ENCODE measurements around the gene BICD2. TPM values are rescaled to one million over a fixed set of nuclear protein-coding genes. Genes with fewer than 3 reads are reported as not detected.

The BICD2 gene
- total and polyA plus RNA-seq, 9 of the 15 experiments (the other 6 are each of a cell fraction or from before 2014, with no cell fraction given), result 3.6 to 23.4 (median 11.8) TPM

DNA sequence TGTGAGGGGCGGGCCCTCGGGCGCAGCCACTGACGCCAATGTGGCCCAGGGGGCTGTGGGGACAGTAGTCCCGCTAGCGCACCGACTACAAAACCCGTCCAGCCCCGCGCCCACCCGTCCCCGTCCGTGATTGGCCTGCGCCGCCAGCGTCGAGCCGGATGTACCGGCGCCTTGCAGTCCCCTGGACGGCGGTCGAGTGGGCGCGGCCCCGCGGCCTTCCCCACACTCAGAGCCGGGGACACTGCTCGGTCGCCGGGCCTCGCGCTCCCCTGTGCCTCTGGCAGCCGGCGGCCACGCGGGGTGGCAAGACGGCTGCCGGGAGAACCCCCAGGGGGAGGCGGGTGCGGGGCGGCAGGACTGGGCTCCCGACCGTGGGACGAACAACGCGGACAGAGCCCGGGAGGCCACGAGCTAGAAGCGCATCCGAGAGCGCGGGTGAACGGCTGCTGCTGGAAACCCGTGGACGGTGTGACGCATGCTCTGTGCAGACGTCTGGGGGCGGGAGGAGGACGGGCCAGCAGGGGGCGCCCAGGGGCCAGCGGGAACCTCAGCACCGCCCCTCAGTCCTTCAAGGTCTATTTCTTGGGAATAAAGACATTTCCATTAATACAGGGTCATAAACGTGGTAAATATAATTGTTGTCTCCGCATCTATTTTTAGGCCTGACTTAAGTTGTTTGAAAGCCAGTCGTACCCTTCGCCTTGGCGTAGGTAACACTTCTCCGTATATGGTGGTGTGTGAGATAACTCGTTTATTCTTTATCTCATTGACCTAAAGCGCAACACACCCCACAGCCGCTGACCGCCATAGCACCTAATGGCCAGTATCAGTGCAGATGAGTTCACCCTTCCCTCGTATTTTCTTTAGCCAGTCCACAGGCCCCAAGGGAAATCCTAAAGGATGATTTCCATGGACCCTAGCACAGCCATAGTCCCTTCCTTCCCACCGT, 629 bp upstream of the BICD2 start (continued):
- TF ChIP-seq, protein P1, sequence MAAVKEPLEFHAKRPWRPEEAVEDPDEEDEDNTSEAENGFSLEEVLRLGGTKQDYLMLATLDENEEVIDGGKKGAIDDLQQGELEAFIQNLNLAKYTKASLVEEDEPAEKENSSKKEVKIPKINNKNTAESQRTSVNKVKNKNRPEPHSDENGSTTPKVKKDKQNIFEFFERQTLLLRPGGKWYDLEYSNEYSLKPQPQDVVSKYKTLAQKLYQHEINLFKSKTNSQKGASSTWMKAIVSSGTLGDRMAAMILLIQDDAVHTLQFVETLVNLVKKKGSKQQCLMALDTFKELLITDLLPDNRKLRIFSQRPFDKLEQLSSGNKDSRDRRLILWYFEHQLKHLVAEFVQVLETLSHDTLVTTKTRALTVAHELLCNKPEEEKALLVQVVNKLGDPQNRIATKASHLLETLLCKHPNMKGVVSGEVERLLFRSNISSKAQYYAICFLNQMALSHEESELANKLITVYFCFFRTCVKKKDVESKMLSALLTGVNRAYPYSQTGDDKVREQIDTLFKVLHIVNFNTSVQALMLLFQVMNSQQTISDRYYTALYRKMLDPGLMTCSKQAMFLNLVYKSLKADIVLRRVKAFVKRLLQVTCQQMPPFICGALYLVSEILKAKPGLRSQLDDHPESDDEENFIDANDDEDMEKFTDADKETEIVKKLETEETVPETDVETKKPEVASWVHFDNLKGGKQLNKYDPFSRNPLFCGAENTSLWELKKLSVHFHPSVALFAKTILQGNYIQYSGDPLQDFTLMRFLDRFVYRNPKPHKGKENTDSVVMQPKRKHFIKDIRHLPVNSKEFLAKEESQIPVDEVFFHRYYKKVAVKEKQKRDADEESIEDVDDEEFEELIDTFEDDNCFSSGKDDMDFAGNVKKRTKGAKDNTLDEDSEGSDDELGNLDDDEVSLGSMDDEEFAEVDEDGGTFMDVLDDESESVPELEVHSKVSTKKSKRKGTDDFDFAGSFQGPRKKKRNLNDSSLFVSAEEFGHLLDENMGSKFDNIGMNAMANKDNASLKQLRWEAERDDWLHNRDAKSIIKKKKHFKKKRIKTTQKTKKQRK (IDR thresholded peaks at IDR 0.05; ENCODE audit: borderline replicate concordance, low read depth, low read length), result 0 out of 2 replicates have a peak, but pooled peaks have one; percentile 12
- TF ChIP-seq, protein P2, sequence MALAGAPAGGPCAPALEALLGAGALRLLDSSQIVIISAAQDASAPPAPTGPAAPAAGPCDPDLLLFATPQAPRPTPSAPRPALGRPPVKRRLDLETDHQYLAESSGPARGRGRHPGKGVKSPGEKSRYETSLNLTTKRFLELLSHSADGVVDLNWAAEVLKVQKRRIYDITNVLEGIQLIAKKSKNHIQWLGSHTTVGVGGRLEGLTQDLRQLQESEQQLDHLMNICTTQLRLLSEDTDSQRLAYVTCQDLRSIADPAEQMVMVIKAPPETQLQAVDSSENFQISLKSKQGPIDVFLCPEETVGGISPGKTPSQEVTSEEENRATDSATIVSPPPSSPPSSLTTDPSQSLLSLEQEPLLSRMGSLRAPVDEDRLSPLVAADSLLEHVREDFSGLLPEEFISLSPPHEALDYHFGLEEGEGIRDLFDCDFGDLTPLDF (CRISPR knock-in tag; IDR thresholded peaks at IDR 0.05), result peak; percentile 92
- TF ChIP-seq SOX6 (IDR thresholded peaks at IDR 0.05) (0 out of 2 replicates have a peak, but pooled peaks have one; percentile 27), ZNF830 (CRISPR knock-in tag; IDR thresholded peaks at IDR 0.05) (peak; percentile 94), ZNF121 (CRISPR knock-in tag; conservative IDR thresholded peaks at IDR 0.05) (no peak), ZNF780A (CRISPR knock-in tag; IDR thresholded peaks at IDR 0.05) (no peak), NCOA1 (IDR thresholded peaks at IDR 0.05; ENCODE audit: low read depth) (no peak), MBD2 (IDR thresholded peaks at IDR 0.05; ENCODE audit: borderline replicate concordance, low read depth) (peak; percentile 97), SMC3 (conservative IDR thresholded peaks at IDR 0.05; ENCODE audit: insufficient read depth, low read depth, low read length) (0 out of 2 replicates have a peak, but pooled peaks have one; percentile 11), GABPB2 (CRISPR knock-in tag; conservative IDR thresholded peaks at IDR 0.05) (no peak), HDAC6 (IDR thresholded peaks at IDR 0.05; ENCODE audit: low read depth, low read length) (no peak; the same call in 1 of the 2 replicates), ZFPM2 (CRISPR knock-in tag; IDR thresholded peaks at IDR 0.05) (0 out of 2 replicates have a peak, but pooled peaks have one; percentile 66), SMAD4 (CRISPR knock-in tag; conservative IDR thresholded peaks at IDR 0.05) (peak; percentile 91), NBN (IDR thresholded peaks at IDR 0.05; ENCODE audit: low read depth) (0 out of 2 replicates have a peak, but pooled peaks have one; percentile 26), HMG20B (CRISPR knock-in tag; IDR thresholded peaks at IDR 0.05) (no peak), TRIM24 (IDR thresholded peaks at IDR 0.05) (peak in 1 of 2 experiments; percentile 73; a peak in 2 of 4 replicates), ZNF589 (CRISPR knock-in tag; IDR thresholded peaks at IDR 0.05; ENCODE audit: low read depth) (no peak)
- TF ChIP-seq, protein P3, sequence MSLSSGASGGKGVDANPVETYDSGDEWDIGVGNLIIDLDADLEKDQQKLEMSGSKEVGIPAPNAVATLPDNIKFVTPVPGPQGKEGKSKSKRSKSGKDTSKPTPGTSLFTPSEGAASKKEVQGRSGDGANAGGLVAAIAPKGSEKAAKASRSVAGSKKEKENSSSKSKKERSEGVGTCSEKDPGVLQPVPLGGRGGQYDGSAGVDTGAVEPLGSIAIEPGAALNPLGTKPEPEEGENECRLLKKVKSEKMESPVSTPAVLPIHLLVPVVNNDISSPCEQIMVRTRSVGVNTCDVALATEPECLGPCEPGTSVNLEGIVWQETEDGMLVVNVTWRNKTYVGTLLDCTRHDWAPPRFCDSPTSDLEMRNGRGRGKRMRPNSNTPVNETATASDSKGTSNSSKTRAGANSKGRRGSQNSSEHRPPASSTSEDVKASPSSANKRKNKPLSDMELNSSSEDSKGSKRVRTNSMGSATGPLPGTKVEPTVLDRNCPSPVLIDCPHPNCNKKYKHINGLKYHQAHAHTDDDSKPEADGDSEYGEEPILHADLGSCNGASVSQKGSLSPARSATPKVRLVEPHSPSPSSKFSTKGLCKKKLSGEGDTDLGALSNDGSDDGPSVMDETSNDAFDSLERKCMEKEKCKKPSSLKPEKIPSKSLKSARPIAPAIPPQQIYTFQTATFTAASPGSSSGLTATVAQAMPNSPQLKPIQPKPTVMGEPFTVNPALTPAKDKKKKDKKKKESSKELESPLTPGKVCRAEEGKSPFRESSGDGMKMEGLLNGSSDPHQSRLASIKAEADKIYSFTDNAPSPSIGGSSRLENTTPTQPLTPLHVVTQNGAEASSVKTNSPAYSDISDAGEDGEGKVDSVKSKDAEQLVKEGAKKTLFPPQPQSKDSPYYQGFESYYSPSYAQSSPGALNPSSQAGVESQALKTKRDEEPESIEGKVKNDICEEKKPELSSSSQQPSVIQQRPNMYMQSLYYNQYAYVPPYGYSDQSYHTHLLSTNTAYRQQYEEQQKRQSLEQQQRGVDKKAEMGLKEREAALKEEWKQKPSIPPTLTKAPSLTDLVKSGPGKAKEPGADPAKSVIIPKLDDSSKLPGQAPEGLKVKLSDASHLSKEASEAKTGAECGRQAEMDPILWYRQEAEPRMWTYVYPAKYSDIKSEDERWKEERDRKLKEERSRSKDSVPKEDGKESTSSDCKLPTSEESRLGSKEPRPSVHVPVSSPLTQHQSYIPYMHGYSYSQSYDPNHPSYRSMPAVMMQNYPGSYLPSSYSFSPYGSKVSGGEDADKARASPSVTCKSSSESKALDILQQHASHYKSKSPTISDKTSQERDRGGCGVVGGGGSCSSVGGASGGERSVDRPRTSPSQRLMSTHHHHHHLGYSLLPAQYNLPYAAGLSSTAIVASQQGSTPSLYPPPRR (CRISPR knock-in tag; IDR thresholded peaks at IDR 0.05; ENCODE audit: borderline replicate concordance), result no peak
